HG03097 (cell line): ENCODE data around the gene EOLA1.
"Not testable (repeated sequence)": the region's sequence is repeated elsewhere in the genome, so short reads cannot be mapped to it uniquely, and the experiment has no call there.

ENCODE experiments used
- ATAC-seq: cut with Tn5 transposase; IDR thresholded peaks from one replicate; pipeline ENCODE4 v1.9.1; 2021; ENCODE audit not compliant: unreplicated experiment, low FRiP score

Gene EOLA1

GRCh38 chrX:149540621-149541520, at the start of gene EOLA1:
Gene EOLA1 (plus strand): TSS chrX:149541012. CDS start chrX:149545631, 4,619 bp downstream.
- ATAC-seq: peak; percentile 73

- no peak for ATAC-seq
Observed at GRCh38 chrX:149491812-149492211, 49.0 kb upstream of the EOLA1 start.

GRCh38 chrX:149493567-149494562, 46.9 kb upstream of the EOLA1 start:
- no peak for ATAC-seq

- ATAC-seq: no peak
Observed at GRCh38 chrX:149494844-149495565, 45.8 kb upstream of the EOLA1 start.

GRCh38 chrX:149495573-149496071, 45.2 kb upstream of the EOLA1 start:
- ATAC-seq: no peak

- ATAC-seq: no peak
Observed at GRCh38 chrX:149497054-149497453, 43.8 kb upstream of the EOLA1 start.

GRCh38 chrX:149497626-149498025, 43.2 kb upstream of the EOLA1 start:
- ATAC-seq: no peak

GRCh38 chrX:149498767-149499166, 42.0 kb upstream of the EOLA1 start:
- ATAC-seq: no peak

GRCh38 chrX:149499766-149500165, 41.0 kb upstream of the EOLA1 start:
- ATAC-seq: no peak

- not testable (repeated sequence) for ATAC-seq
Observed at GRCh38 chrX:149502923-149503322, 37.9 kb upstream of the EOLA1 start.

GRCh38 chrX:149503446-149503845, 37.4 kb upstream of the EOLA1 start:
- ATAC-seq: peak; percentile 61

- ATAC-seq: peak; percentile 33
Observed at GRCh38 chrX:149504226-149504914, 36.4 kb upstream of the EOLA1 start.

- peak; percentile 72 for ATAC-seq
Observed at GRCh38 chrX:149504915-149505651, 35.7 kb upstream of the EOLA1 start, which contains the start of gene IDS. Gene IDS (minus strand): TSS chrX:149505306. CDS start chrX:149505137, 169 bp downstream.

GRCh38 chrX:149505671-149506070, 35.1 kb upstream of the EOLA1 start:
- no peak for ATAC-seq

- ATAC-seq: no peak
Observed at GRCh38 chrX:149506349-149506748, 34.5 kb upstream of the EOLA1 start.

- ATAC-seq: no peak
Observed at GRCh38 chrX:149508467-149508866, 32.3 kb upstream of the EOLA1 start.

GRCh38 chrX:149510386-149510785, 30.4 kb upstream of the EOLA1 start:
- ATAC-seq: no peak

- no peak for ATAC-seq
Observed at GRCh38 chrX:149511081-149511480, 29.7 kb upstream of the EOLA1 start.
